ENCODE results near the gene FSIP1. TPM values are rescaled to one million over a fixed set of nuclear protein-coding genes. Genes with fewer than 3 reads are reported as not detected.

The FSIP1 gene
- total RNA-seq, 1 experiment from 2014 or later, result 1.3 TPM

GRCh38 chr15:39743611-39744010 is 39.0 kb downstream of the FSIP1 start:
- no peaks in the 10 kb centered on the region for H3K9me3 Mint-ChIP-seq (ENCODE audit: unreplicated experiment)
- Histone ChIP-seq H3K27me3 (replicated peaks; ENCODE audit: control insufficient read depth, insufficient read depth, low read length) (no peaks in the 10 kb centered on the region), H3K4me1 (peaks cover 13% of the 10 kb centered on the region), H3K9me3 (no peaks in the 10 kb centered on the region), H3K36me3 (ENCODE audit: control insufficient read depth, insufficient read depth, low read length) (no peaks in the 10 kb centered on the region), H3K4me3 (ENCODE audit: low read depth, low read length) (no peak overlapping the region)
- no TSS peak for BruUV-seq (replicated peaks)
- ChIA-PET CTCF (no interaction called here), POLR2A (no interaction called here)
- H3K27me3 Mint-ChIP-seq (ENCODE audit: insufficient read depth, unreplicated experiment), result no peaks in the 10 kb centered on the region
- TF ChIP-seq, protein P1, sequence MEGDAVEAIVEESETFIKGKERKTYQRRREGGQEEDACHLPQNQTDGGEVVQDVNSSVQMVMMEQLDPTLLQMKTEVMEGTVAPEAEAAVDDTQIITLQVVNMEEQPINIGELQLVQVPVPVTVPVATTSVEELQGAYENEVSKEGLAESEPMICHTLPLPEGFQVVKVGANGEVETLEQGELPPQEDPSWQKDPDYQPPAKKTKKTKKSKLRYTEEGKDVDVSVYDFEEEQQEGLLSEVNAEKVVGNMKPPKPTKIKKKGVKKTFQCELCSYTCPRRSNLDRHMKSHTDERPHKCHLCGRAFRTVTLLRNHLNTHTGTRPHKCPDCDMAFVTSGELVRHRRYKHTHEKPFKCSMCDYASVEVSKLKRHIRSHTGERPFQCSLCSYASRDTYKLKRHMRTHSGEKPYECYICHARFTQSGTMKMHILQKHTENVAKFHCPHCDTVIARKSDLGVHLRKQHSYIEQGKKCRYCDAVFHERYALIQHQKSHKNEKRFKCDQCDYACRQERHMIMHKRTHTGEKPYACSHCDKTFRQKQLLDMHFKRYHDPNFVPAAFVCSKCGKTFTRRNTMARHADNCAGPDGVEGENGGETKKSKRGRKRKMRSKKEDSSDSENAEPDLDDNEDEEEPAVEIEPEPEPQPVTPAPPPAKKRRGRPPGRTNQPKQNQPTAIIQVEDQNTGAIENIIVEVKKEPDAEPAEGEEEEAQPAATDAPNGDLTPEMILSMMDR (IDR thresholded peaks at IDR 0.05; ENCODE audit: insufficient read depth in 1 of 2, low read depth in 1 of 2, low read length in 1 of 2, severe bottlenecking in 1 of 2, unreplicated experiment in 1 of 2), result no peak
- peaks cover 17% of the 10 kb centered on the region for H3K4me1 Mint-ChIP-seq (ENCODE audit: low read depth, unreplicated experiment)
- no peak overlapping the region for H3K27ac Mint-ChIP-seq (ENCODE audit: unreplicated experiment)
- no peak for DNase-seq
- no peak overlapping the region for H3K4me3 Mint-ChIP-seq (ENCODE audit: unreplicated experiment)
- intact Hi-C loops (cut with micrococcal nuclease; ENCODE audit: unreplicated experiment), result no loop called here
- no peaks in the 10 kb centered on the region for H3K36me3 Mint-ChIP-seq (ENCODE audit: insufficient read depth, unreplicated experiment)

- no peak for DNase-seq
- Mint-ChIP-seq H3K27ac (ENCODE audit: unreplicated experiment) (no peak overlapping the region), H3K4me3 (ENCODE audit: unreplicated experiment) (no peak overlapping the region), H3K9me3 (ENCODE audit: unreplicated experiment) (no peaks in the 10 kb centered on the region), H3K27me3 (ENCODE audit: insufficient read depth, unreplicated experiment) (no peaks in the 10 kb centered on the region), H3K4me1 (ENCODE audit: low read depth, unreplicated experiment) (peaks cover 21% of the 10 kb centered on the region), H3K36me3 (ENCODE audit: insufficient read depth, unreplicated experiment) (no peaks in the 10 kb centered on the region)
- ChIA-PET CTCF (no interaction called here), POLR2A (no interaction called here)
- H3K27me3 ChIP-seq (replicated peaks; ENCODE audit: control insufficient read depth, insufficient read depth, low read length), result no peaks in the 10 kb centered on the region
- H3K9me3 ChIP-seq, result no peaks in the 10 kb centered on the region
- no peak overlapping the region for H3K4me3 ChIP-seq (ENCODE audit: low read depth, low read length)
- intact Hi-C loops (cut with micrococcal nuclease; ENCODE audit: unreplicated experiment), result no loop called here
- BruUV-seq (replicated peaks), result no TSS peak
- TF ChIP-seq, protein P1 (IDR thresholded peaks at IDR 0.05; ENCODE audit: insufficient read depth in 1 of 2, low read depth in 1 of 2, low read length in 1 of 2, severe bottlenecking in 1 of 2, unreplicated experiment in 1 of 2), result no peak
- no peaks in the 10 kb centered on the region for H3K36me3 ChIP-seq (ENCODE audit: control insufficient read depth, insufficient read depth, low read length)
- H3K4me1 ChIP-seq, result peaks cover 14% of the 10 kb centered on the region
Observed at GRCh38 chr15:39741258-39741657, 41.4 kb downstream of the FSIP1 start.

DNA sequence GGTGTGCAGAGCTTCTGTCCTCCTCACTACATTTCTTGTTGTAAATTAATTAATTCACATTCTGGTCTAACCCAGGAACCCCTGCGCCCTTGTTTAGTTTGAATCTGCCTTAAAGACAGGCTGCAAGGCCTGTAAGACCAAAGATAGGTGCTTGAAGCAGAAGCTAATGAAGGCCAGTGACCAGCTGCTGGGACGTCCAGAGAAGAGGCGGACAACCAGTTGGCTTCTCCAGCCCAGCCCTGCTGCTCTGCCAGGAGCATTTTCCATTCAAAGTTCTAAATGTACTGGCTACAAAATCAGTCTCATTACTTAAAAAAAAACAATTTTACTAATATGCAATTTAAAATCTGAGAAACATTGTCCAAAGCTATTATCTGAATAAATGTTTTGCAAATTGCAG is 43.6 kb downstream of the FSIP1 start:
- ChIA-PET CTCF (no interaction called here), POLR2A (no interaction called here)
- no peak overlapping the region for H3K4me3 Mint-ChIP-seq (ENCODE audit: unreplicated experiment)
- TF ChIP-seq, protein P1 (IDR thresholded peaks at IDR 0.05; ENCODE audit: insufficient read depth in 1 of 2, low read depth in 1 of 2, low read length in 1 of 2, severe bottlenecking in 1 of 2, unreplicated experiment in 1 of 2), result no peak
- Histone ChIP-seq H3K4me1 (peaks cover 33% of the 10 kb centered on the region), H3K9me3 (no peaks in the 10 kb centered on the region), H3K4me3 (ENCODE audit: low read depth, low read length) (no peak overlapping the region), H3K36me3 (ENCODE audit: control insufficient read depth, insufficient read depth, low read length) (no peaks in the 10 kb centered on the region), H3K27me3 (replicated peaks; ENCODE audit: control insufficient read depth, insufficient read depth, low read length) (no peaks in the 10 kb centered on the region)
- H3K27me3 Mint-ChIP-seq (ENCODE audit: insufficient read depth, unreplicated experiment), result no peaks in the 10 kb centered on the region
- no peak overlapping the region for H3K27ac Mint-ChIP-seq (ENCODE audit: unreplicated experiment)
- no peaks in the 10 kb centered on the region for H3K9me3 Mint-ChIP-seq (ENCODE audit: unreplicated experiment)
- BruUV-seq (replicated peaks), result no TSS peak
- H3K36me3 Mint-ChIP-seq (ENCODE audit: insufficient read depth, unreplicated experiment), result no peaks in the 10 kb centered on the region
- H3K4me1 Mint-ChIP-seq (ENCODE audit: low read depth, unreplicated experiment), result peaks cover 25% of the 10 kb centered on the region
- DNase-seq, result no peak
- intact Hi-C loops (cut with micrococcal nuclease; ENCODE audit: unreplicated experiment), result no loop called here

Data from Caco-2 (cell line).